HG03460 (cell line): ENCODE results near the gene HCRTR1.

Experiments
- ATAC-seq: cut with Tn5 transposase; IDR thresholded peaks from one replicate; pipeline ENCODE4 v1.9.1; 2021; ENCODE audit not compliant: unreplicated experiment

HCRTR1 gene

DNA sequence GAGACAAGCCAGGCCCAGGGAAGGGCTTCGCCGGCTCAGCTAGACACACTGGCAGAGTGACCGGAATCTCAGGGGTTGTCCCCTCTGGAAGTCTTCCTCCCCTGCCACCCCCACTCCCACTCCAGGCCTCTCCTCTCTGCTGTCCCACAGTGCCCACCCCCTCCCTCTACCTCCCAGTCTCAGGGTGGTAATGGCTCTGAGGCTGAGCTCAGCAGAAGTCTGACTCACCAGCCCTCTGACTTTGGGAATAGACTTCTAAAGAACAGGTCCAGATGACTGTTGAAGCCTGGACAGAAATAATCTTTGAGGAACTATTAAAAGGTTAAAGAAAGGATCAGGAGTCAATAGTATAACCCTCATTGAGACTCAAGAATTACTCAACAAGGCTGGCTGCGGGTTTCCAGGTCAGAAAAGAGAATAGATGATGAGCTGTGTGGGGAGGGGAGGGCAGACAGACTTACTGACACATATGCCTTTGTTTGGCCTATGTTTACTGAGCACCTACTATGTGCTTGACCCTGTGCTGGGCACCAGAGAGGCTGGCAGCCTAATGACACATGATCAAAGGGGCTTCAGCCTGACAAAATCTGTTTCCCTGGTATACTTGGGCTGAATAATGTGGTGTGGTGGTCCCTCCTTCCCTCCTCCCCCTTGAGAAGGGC lies 8.2 kb downstream of the HCRTR1 start:
- no peak for ATAC-seq

DNA sequence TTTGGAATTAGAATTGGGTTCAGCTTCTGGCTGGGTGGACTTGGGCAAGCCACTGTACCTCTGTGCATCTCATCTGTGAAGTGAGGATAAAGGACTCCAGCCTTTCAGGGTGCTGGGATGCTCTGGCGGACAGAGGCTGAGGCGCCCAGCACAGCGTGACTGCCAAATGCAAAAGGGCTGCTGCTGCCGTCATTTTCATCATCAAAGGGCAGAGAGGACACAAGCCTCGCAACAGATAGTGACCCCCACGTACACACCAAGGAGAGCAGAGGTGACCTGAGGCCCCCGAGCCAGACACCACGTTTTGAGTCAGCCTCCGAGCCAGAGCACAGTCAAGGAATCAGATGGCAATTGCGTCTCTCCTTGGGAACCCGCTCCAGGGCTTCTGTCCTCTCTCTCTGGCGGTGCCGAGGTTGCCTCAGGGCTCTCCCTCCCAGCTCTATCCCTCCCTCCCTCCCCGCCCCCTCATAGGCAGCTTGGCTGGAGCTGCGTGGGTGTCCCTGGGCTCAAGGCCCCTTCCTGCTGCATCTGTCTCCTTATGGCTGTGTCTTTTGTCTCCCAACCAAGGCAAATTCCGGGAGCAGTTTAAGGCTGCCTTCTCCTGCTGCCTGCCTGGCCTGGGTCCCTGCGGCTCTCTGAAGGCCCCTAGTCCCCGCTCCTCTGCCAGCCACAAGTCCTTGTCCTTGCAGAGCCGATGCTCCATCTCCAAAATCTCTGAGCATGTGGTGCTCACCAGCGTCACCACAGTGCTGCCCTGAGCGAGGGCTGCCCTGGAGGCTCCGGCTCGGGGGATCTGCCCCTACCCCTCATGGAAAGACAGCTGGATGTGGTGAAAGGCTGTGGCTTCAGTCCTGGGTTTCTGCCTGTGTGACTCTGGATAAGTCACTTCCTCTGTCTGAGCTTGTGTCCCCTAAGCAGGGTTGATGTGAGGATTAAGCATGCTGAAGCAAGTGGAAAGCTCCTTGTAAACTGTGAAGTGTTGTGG lies 9.0 kb downstream of the HCRTR1 start:
- no peak for ATAC-seq

DNA sequence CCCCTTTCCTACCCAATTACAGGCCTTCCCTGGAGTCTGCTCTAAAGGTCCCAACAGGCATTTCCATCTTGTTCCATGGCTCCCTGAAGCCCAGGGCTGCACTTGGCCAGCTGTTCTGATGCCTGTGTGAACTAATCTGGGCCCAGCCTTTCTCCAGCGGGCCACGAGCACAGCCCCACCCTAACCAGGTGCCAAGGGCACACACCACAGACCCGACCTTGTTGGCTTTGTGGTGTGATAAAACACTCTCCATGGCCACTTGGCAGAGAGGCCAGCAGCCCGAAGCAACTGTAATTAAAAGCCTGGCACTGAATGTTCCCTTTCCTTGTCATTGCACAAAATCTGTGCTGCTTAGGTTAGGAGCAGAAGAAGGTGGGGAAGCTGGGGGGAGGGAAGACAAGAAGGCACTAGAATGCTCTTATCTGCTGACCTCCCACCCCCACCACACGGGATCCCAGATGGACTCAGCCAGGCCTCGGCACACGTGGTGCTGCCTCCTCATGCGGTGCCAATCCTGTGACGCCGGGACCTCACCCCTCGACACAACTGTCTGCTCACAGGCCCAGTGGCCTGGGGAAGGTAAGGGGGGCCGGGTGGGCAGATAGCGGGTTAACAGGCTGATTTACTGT lies 9.9 kb downstream of the HCRTR1 start:
- no peak for ATAC-seq

DNA sequence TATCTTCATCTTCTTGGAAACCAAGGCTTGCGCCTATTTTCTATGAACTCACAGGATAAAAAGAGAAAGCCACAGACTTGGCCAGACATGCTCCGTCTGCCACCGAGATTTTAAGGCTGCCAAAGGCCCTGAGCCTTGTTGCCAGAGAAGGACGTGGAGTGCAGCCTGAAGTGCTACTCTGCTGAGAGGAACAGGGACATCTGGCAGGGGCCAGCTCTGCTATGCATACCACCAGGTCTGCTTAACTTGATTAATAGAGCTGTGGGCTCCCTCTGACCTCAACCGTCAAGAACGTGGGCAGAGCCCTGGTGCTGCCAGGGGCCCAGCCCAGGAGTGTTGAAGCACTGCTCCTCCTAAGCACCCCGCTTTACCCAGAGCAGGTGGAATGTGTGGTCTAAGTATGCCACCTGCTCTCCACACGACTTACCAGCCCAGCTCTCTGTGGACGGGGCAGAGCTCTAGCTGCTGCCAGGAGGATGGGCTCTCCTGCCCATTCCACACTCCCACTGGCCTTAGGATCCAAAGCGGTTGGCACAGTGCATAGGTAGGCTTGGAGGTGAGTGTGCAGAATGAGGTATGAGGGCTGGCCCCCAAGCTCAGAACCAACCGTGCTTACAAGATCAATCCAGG lies 10.6 kb downstream of the HCRTR1 start:
- ATAC-seq = no peak

DNA sequence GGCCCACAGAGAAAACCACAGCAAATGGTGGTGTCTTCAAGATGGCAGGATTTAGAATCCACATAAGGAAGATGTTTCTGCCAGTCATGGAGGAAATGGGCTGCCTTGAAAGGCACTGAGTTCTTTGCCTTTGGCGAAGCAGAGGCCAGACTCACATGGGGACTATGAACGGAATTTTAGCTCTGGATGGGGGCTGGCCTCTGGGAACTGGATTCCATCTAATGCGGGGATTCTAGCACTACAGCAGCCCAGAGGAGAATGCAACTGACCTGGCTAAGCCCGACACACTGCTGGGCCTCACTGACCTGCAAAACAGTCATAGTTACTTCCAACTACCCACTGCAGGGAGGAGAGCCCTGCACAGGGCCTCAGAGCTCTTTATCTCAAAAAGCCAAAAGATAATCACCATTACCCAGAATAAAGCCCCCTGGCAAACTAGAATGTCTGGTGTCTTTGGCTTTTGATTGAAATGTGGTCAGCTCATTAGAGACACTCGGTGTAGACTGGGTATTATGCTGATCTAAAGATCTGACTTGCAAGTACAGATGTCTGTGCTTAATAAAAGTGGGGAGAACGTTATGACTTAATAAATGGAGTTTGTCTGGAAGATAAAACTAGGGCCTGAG lies 11.6 kb downstream of the HCRTR1 start:
- ATAC-seq = no peak

DNA sequence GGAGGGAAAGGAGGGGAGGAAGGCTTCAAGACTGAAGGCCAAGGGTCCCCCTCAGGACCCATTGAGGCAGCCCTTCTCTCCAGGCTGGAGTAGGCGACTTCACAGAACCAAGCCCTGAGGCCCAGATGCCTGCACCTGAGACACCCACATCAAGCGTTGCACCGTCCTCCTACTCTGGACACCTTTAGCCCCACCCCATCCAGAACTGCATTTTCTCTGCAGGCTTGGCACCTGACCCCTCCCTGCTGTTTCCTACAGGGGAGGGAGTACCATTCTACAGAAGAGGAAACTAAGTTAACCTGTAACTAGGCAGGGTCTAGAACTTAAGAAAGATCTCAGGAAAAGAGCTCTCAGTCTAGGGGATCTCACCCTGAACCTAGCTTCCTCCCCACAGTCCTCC lies 15.2 kb downstream of the HCRTR1 start:
- no peak for ATAC-seq

DNA sequence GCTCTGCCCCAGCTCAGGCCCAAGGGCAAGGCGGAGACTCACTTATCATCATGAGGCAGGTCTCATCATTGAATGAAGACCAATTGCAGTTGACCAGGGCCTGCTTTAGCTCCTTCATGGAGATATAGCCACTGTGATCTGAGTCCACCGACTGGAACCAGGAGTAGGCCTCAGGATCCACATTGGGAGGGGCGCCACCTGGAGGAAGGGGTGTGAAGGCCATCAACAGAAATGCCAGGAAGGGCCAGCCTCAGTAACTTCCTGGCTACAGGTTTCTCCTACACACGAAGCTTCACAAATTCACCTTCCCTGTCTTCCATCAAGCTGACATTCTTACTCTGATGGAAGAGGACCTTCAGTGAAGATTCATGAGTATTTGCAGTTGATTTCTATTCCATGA lies 15.6 kb downstream of the HCRTR1 start:
- no peak for ATAC-seq

DNA sequence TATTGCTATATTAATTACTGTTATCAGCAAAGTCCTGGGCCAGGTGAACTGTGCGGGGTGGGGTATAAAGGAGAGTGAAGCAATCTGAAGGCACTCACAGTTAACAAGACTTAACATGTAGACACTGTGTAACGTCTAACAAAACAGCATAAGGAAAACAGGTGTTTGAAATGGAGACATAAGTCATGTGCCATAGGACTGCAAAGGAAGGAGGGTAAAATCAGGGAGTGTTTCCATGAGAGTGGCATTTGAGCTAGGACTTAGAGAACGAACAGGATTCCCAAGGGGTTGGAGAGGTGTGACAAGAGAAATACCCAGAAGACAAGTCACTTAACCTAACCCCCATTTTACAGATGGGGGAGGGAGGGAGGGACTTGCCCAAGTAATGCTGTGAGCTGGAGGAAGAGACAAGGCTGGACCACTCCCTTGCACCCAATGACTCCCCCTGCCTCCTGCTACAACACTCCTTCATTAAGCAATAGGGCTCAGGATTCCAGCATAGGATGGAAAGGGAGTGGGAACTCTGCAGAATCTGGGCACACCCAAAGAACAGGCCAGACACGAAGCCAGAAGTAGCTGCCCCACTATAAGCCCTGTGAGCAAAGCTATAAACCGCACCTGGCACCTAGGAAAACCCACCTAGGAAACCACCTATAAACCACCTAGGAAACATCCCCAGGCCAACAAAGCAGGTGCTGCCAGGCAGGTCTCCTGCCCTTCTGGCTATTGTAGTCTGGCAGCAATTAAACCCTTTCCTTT lies 20.6 kb downstream of the HCRTR1 start:
- no peak for ATAC-seq

DNA sequence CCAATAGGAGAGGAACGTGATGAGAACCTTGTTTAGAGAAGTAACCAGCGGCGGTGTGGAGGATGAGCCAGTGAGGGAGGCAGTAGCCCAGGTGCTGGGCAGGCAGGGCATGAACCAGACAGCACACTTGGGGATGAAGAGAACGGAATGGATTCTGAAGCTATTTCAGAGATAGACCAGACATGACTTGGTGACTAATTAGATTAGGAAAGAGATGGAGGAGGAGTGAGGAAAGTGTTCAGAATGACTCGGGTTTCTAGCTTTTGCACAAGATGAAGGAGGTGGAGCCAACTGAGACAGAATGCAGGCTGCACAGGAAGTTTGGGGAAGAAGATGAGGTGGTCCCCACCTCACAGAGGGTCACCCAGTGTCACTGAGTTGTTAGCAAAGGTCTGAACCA lies 22.1 kb downstream of the HCRTR1 start:
- no peak for ATAC-seq

DNA sequence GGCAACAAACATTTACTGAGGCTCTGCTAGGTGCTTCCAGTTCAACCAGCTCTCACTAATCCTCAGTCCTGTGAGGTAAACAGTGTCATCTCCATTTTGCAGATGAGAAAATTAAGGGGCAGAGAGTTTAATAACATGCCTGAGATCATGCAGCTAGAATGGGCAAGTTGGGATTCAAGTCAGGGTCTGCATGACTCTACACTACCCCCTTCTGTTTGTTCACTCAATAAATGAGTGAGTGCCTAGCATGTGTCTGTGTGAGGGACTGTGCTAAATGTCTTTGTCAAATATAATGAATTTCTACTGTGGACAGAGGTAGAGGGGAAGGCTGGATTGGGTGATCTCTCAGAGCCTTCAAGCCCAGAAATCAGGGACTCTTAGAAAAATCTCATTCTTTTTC lies 22.7 kb downstream of the HCRTR1 start:
- no peak for ATAC-seq

DNA sequence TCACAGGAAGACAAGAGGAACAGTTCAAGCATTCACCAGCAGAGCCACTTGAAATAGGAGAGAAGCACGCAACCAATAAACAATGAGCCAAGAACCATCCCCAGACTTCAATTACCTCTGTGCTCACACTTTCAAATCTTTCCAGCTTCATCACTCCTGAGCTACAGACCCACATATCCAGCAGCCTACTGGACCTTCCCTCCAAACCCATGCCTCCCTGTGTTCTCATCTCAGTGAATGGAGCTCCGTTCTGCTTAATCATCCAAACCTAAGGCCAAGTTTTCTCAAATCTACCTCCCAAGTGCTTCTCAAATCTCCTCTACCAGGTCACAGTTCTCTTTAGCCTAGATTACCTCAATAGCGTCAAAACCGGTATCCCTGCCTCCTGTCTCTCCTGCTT lies 23.5 kb downstream of the HCRTR1 start:
- ATAC-seq = no peak

DNA sequence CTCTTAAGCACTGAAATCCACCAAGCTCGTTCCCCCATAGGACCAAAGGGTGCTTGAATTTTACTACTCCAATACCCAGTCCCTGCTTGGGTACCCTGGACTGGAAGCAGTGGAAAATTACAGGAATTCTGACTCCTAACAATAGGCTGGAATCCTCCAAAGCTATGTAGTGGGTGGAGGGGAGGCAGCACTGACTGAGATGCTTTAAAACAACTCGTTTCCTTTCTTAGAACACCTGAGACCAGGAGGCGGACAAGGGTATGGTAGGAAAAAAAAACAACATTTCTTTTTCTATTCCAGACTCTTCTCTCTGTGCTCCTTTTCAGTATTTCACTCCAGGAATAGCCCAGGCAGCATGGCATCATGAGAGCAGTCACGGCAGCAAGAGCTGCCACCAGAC lies 24.9 kb downstream of the HCRTR1 start:
- no peak for ATAC-seq

DNA sequence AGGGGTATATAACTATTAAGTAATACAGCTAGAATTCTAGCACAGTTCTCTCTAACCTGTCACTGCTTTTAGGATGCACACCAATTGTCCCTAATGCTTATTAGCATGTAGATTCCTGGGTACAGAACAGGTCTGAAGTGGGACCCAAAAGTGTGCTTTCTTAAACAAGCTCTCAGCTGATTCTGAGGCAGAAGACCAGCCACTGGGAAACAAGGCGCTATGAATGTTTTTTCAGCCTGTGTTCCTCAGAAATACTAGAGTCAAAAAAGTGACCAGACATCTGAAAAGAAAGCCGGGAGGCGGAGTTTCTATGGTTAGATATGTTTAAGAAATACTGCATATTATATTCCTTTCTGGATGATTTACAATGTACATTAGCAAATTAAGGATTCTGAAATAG lies 25.4 kb downstream of the HCRTR1 start:
- ATAC-seq = no peak

DNA sequence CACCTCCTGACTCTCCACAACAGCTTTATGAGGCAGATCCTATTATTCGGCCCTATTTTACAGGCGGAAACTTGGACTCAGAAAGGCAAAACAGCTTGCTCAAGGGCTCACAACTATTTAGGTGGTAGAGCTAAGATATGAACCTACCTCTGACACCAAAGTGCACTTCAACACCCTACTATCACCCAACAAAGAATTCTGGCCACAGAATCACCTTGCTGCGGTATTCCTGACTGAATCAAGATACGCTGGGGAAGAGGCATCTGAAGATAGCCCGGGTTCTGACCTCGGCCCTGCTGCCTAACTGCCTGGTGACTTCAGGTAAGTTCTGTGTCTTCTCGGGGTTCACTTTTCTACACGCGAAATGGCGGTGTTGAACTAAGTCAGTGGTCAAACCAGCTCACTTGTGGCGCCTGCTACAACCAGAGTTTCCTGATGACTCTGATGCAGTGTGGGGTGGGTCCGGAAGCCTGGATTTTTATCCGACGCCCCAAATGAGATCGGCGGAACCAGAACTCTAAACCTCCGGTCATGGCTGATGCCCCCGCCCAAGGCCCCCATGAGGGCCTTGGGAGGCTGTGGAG lies 26.6 kb downstream of the HCRTR1 start:
- no peak for ATAC-seq

DNA sequence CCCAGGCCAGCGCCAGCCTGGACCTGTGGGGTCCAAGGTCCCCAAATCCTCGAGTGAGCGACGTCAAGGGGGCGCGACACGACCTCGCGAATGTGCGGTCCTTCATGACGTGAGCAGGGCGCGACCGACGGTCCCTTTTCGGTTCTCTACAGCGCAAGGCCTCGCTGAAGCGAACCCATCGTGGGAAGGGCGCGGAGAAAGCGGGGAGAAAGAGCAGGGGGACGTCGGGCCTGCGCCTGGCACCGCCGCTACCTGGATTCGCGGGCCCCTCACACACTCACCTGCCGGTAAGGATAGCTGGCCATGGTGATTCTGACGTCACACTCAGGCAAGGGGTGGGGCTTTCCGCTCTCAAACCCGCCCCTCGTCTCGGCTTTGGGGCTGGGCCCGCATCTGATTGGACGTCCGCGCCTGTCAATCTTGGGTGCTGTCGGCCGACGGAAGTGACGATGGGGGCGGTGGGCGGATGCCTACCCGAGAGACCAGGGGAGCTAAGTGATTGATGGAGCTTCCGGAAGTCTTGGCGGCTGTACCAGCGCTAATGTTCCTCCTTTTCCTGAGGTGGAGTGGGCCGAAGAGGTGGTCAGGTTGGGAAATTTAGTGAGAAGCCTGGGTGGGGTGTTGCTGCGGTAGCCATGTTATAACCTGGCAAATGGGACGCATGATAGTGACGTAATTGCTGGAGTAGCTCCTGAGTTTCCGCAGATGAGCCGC lies 27.2 kb downstream of the HCRTR1 start, which contains the start of gene PEF1:
Gene PEF1, minus strand, starts transcription at position 317 of the 714 bp plus-strand sequence. Its CDS starts 12 bp downstream, at position 305.
- peak; percentile 88 for ATAC-seq

DNA sequence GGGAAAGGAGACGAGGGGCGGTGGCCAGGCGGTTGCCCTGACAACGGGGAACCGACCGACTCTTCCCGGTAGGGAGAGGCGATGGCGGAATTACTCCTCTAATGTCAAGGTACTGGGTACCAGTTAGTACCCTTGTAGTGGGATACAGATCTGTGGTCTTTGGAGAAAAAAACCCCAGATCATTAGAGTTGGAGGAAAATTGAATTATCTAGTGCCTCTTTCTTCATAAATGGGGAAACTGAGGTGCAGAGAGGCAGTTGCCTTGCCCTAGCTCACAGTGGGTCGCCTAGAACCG lies 27.7 kb downstream of the HCRTR1 start:
- no peak for ATAC-seq

DNA sequence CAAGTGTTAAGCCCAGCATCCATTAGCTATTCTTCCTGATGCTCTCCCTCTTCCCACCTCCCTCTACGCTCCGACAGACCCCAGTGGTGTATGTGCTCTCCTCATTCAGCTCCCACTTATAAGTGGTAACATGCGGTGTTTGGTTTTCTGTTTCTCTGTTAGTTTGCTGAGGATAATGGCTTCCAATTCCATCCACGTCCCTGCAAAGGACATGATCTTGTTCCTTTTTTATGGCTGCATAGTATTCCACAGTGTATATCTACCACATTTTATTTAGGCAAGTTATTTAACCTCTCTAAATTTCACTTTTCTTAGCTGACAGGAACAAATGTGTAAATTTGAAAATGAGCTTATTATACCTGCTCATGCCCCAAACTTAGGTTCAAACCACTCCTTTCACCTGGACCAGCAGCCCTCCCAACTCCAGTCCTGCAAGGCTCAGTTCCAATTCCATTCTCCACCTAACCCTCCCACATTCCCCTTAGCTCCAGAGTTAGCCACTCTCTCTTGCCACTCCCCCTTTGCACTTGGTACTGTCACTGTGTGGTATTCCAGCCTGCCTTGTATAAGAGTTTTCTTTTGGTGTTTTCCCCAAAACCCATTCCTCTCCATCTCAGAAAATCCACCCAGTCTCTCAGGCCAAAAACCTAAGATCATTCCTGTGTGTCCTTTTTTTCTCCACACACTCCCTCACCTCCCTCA lies 28.9 kb downstream of the HCRTR1 start:
- ATAC-seq = no peak

DNA sequence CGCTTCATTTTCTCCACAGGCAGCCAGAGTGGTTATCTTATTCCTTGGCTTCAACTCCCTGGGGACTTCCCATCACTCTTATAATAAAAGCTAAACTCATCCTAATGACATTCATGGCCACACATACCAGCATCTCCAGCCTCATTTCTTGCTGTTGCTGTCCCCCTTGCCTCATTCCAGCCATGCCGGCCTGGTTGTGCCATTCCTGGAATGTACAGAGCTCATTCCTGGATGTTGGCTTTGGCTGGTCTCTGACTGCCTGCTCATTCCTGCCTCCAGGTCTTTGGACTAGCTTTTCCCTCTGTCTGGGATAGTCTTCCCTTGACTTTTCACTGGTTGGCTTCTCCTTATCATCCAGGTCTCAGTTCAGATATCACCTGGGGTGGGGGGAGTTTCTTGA lies 29.6 kb downstream of the HCRTR1 start:
- ATAC-seq = no peak

DNA sequence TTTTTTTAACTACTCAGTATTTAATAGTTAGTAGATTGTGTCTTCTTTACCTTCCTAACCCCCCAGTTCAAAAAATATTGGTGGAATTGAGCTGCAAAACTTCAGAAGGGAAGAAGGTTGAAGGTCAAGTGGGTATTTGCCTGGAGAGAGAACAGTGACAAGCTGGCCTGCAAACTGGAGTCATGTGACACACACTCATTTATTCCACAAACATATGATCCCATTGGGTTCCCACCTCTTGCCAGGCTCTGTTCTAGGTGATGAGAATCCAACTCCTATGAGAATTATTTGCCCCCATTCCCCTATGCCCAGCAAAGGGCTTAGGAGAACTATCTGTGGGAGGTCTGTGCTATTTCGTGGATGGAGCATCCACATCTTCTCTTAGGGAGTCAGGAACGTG lies 30.7 kb downstream of the HCRTR1 start:
- no peak for ATAC-seq
